B cell (primary cell): Measurements from ENCODE around the gene RTTN. TPM values are rescaled to one million over a fixed set of nuclear protein-coding genes. Genes with fewer than 3 reads are reported as not detected.

ENCODE experiments used
- ATAC-seq: fragments of 200-7000 bp; cut with Tn5 transposase; one replicate; pipeline ENCODE4 v1.10.0; 2021; ENCODE audit warnings: low read depth, mild to moderate bottlenecking, moderate number of reproducible peaks, moderate library complexity
- CTCF ChIA-PET: fragments of 350-600 bp; sonication (Branson Sonifier 250); formaldehyde crosslinking; loops from one replicate; lab custom pipeline; 2021; ENCODE audit warnings: antibody characterized with exemption, inconsistent platforms; lab: Charles Lee
- POLR2A ChIA-PET: fragments of 350-600 bp; sonication (Branson Sonifier 250); formaldehyde crosslinking; loops from one replicate; lab custom pipeline; 2021; ENCODE audit warnings: antibody characterized with exemption; lab: Charles Lee
- DNase-seq: peaks from one replicate; pipeline ENCODE4 v3.0.0; 2013
- H2AFZ ChIP-seq: 2 replicates; pipeline ENCODE4 v1.6.1; 2012; ENCODE audit warnings: mild to moderate bottlenecking, low read depth, low read length; ENCODE audit not compliant: insufficient read depth, poor library complexity, severe bottlenecking
- H3K27ac ChIP-seq, 2 donors: 1 replicate in 1 of 2; 2 replicates in 1 of 2; pipeline ENCODE4 v1.5.1; 2012 to 2013; ENCODE audit warnings: low read length in 2 of 2, mild to moderate bottlenecking in 2 of 2, moderate library complexity in 1 of 2
- H3K27me3 ChIP-seq, 4 experiments: fragments of 200-600 bp in 1 of 4; sonication (generic) in 1 of 4; replicated peaks in 1 of 4; 1 replicate in 2 of 4; 2 replicates in 2 of 4; pipeline versions ENCODE4 v1.6.1 to v1.7.0; 2013 to 2016; ENCODE audit warnings: low read length in 3 of 4, mild to moderate bottlenecking in 2 of 4, mixed read lengths in 1 of 4, moderate library complexity in 1 of 4; ENCODE audit not compliant: insufficient read depth in 4 of 4, control insufficient read depth in 3 of 4; ENCODE audit errors: control extremely low read depth in 1 of 4
- H3K36me3 ChIP-seq, 2 experiments: replicated peaks in 1 of 2; 1 replicate in 1 of 2; 2 replicates in 1 of 2; pipeline versions ENCODE4 v1.6.1 to v1.7.1; 2013; ENCODE audit warnings: low read length in 1 of 2; ENCODE audit not compliant: insufficient read depth in 2 of 2, control insufficient read depth in 1 of 2; ENCODE audit errors: control extremely low read depth in 1 of 2, extremely low read depth in 1 of 2
- H3K4me1 ChIP-seq, 2 donors: fragments of 200-600 bp in 1 of 2; sonication (generic) in 1 of 2; 1 replicate in 1 of 2; 2 replicates in 1 of 2; pipeline versions ENCODE4 v1.5.1 to v1.6.1; 2013 to 2017; ENCODE audit warnings: low read length in 2 of 2; ENCODE audit not compliant: control insufficient read depth in 2 of 2, insufficient read depth in 2 of 2
- H3K4me2 ChIP-seq: replicated peaks from 2 replicates; pipeline ENCODE3; 2012; ENCODE audit warnings: mild to moderate bottlenecking, low read depth, low read length; ENCODE audit not compliant: poor library complexity, severe bottlenecking
- H3K4me3 ChIP-seq, 5 experiments: fragments of 200-600 bp in 1 of 5; sonication (generic) in 1 of 5; 1 replicate in 3 of 5; 2 replicates in 2 of 5; pipeline versions ENCODE4 v1.5.1 to v1.7.0; 2011 to 2016; ENCODE audit warnings: low read length in 4 of 5, mild to moderate bottlenecking in 4 of 5, low read depth in 2 of 5, control low read depth in 1 of 5, moderate library complexity in 1 of 5; ENCODE audit not compliant: insufficient read depth in 1 of 5; ENCODE audit errors: control extremely low read depth in 1 of 5, extremely low read depth in 1 of 5
- H3K79me2 ChIP-seq: fragments of 200-600 bp; sonication (generic); one replicate; pipeline ENCODE4 v1.6.0; 2016; ENCODE audit warnings: low read length; ENCODE audit not compliant: control insufficient read depth, insufficient read depth
- H3K9ac ChIP-seq: fragments of 200-600 bp; sonication (generic); 2 replicates; pipeline ENCODE4 v1.6.1; 2017; ENCODE audit warnings: mild to moderate bottlenecking, low read length, moderate library complexity
- H3K9me3 ChIP-seq, 3 donors: one replicate each; pipeline versions ENCODE4 v1.6.1 to v1.7.1; 2013; ENCODE audit warnings: low read length in 2 of 3; ENCODE audit not compliant: control insufficient read depth in 2 of 3, insufficient read depth in 1 of 3; ENCODE audit errors: control extremely low read depth in 1 of 3
- H4K20me1 ChIP-seq: 2 replicates; pipeline ENCODE4 v1.6.0; 2012; ENCODE audit warnings: mild to moderate bottlenecking, low read length; ENCODE audit not compliant: insufficient read depth, control insufficient read depth, poor library complexity, severe bottlenecking
- H3K27ac Mint-ChIP-seq: one replicate; pipeline ENCODE4 v1.8.0; 2021; ENCODE audit warnings: mixed read lengths
- H3K27me3 Mint-ChIP-seq: one replicate; pipeline ENCODE4 v1.8.0; 2021; ENCODE audit warnings: mixed read lengths
- H3K4me1 Mint-ChIP-seq: one replicate; pipeline ENCODE4 v1.8.0; 2021; ENCODE audit warnings: mixed read lengths
- H3K4me3 Mint-ChIP-seq: one replicate; pipeline ENCODE4 v1.8.0; 2021; ENCODE audit warnings: mixed read lengths
- H3K9me3 Mint-ChIP-seq: one replicate; pipeline ENCODE4 v1.8.0; 2022; ENCODE audit warnings: mixed read lengths; ENCODE audit not compliant: insufficient read depth
- EZH2 ChIP-seq: IDR thresholded peaks from 2 replicates; pipeline ENCODE4 v1.6.1; 2012; ENCODE audit warnings: borderline replicate concordance, low read depth, mild to moderate bottlenecking, moderate library complexity, low read length; ENCODE audit not compliant: insufficient read depth, poor library complexity, severe bottlenecking
- WGBS: methylation state at CpG from one replicate; pipeline ENCODE4 v1.1.5; 2013; ENCODE audit warnings: missing lambda C conversion rate; ENCODE audit not compliant: insufficient coverage; 5-methylcytosine and 5-hydroxymethylcytosine counted together
- intact Hi-C: fragments of 100-400 bp; cut with micrococcal nuclease; formaldehyde crosslinking; loops from one replicate; pipeline ENCODE4 v1.10.0; 2022
- polyA plus RNA-seq: library from polyadenylated mRNA; depleted of rRNA; stranded (reverse); fragments of >200 nt; gene quantifications from 2 replicates; pipeline ENCODE4 v1.2.3, GENCODE V29; 2012
- total RNA-seq, 2 donors: library from RNA; stranded (reverse); fragments of 120-200 nt in 1 of 2; gene quantifications; 1 replicate in 1 of 2; 2 replicates in 1 of 2; pipeline versions ENCODE4 v1.2.3 to v1.2.4, GENCODE V29; 2013 to 2022
- TF ChIP-seq, protein P1 (sequence below): fragments of 200-600 bp; IDR thresholded peaks from one replicate; pipeline ENCODE4 v1.8.0; 2022; ENCODE audit warnings: antibody characterized with exemption, mild to moderate bottlenecking

RTTN gene
- total and polyA plus RNA-seq, 2 donors (not counting 1 experiment from before 2014, with no cell fraction given) = 10.0 to 41.2 TPM

DNA sequence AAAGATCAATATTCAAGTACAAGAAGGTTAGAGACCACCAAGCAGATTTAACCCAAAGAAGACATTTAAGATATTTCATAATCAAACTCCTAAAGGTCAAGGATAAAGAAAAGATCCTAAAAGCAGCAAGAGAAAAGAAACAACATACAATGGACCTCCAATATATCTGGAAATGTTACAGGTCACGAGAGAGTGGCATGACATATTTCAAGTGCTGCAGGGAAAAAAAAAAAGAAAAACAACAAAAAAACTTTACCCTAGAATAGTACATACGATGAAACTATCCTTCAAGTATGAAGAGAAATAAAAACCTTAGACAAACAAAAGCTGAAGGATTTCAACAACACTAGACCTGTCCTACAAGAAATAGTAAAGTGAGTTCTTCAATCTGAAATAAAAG lies 166.3 kb downstream of the RTTN start:
- Mint-ChIP-seq H3K27ac (no peak overlapping the region), H3K27me3 (no peaks in the 10 kb centered on the region), H3K4me3 (no peak overlapping the region), H3K9me3 (peaks cover 3% of the 10 kb centered on the region), H3K4me1 (peaks cover 14% of the 10 kb centered on the region)
- ChIA-PET CTCF (interaction anchor here (0.6 kb wide), 1 partner anchor 198 kb away, joined by 3 read pairs; no protein-coding TSS in a partner anchor), POLR2A (no interaction called here)
- no peak overlapping the region for H3K4me2 ChIP-seq
- TF ChIP-seq, protein P1, sequence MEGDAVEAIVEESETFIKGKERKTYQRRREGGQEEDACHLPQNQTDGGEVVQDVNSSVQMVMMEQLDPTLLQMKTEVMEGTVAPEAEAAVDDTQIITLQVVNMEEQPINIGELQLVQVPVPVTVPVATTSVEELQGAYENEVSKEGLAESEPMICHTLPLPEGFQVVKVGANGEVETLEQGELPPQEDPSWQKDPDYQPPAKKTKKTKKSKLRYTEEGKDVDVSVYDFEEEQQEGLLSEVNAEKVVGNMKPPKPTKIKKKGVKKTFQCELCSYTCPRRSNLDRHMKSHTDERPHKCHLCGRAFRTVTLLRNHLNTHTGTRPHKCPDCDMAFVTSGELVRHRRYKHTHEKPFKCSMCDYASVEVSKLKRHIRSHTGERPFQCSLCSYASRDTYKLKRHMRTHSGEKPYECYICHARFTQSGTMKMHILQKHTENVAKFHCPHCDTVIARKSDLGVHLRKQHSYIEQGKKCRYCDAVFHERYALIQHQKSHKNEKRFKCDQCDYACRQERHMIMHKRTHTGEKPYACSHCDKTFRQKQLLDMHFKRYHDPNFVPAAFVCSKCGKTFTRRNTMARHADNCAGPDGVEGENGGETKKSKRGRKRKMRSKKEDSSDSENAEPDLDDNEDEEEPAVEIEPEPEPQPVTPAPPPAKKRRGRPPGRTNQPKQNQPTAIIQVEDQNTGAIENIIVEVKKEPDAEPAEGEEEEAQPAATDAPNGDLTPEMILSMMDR = no peak
- no peak for TF ChIP-seq EZH2
- intact Hi-C loops = no loop called here
- H3K4me1 ChIP-seq = peaks cover 5 to 11% of the 10 kb centered on the region in 2 donors
- H2AFZ ChIP-seq = no peak overlapping the region
- H3K27ac ChIP-seq = no peak overlapping the region
- no peaks in the 10 kb centered on the region for H4K20me1 ChIP-seq
- H3K9ac ChIP-seq = no peak overlapping the region
- H3K9me3 ChIP-seq = no peaks in the 10 kb centered on the region
- DNase-seq (no peak), ATAC-seq (no peak)
- H3K4me3 ChIP-seq = no peak overlapping the region
- no peaks in the 10 kb centered on the region for H3K79me2 ChIP-seq
- no peaks in the 10 kb centered on the region for H3K27me3 ChIP-seq
- WGBS = no CpG with 5 or more reads among the region's 2 CpGs
- peaks cover 0 to 2% of the 10 kb centered on the region in 2 experiments for H3K36me3 ChIP-seq

DNA sequence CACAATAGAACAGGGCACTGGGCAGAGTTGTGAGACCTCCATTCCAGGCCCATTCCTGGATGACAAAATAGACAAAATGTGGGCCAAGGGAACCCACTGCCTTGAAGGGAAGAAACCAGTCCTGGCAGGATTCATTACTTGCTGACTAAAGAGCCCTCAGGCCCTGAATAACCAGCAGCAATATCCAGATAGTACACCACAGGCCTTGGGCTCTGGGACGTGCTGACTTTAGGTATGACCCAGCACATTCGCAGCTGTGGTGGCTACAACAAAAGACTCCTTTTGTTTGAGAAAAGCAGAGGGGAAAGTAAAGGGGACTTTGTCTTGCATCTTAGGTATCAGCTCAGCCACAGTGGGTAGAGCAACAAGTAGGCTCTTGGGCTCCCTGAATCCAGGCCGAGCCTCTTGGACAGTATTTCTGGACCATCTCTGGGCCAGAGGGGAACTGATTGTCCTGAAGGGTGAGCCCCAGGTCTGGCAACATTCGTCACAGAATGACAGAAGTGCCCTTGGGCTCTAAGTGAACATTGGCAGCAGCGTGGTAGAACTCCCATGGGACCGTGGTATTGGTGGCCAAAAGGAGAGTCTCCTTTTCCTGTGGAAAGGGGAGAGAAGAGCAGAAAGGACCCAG lies 167.9 kb downstream of the RTTN start:
- H3K27ac ChIP-seq = no peak overlapping the region
- no peak overlapping the region for H3K9ac ChIP-seq
- TF ChIP-seq EZH2 = no peak
- TF ChIP-seq, protein P1 = no peak
- H3K4me1 ChIP-seq = peaks cover 5 to 11% of the 10 kb centered on the region in 2 donors
- intact Hi-C loops = no loop called here
- DNase-seq (no peak), ATAC-seq (no peak)
- H3K9me3 ChIP-seq = no peaks in the 10 kb centered on the region
- ChIA-PET POLR2A (no interaction called here), CTCF (no interaction called here)
- no peak overlapping the region for H2AFZ ChIP-seq
- no peaks in the 10 kb centered on the region for H3K27me3 ChIP-seq
- no peak overlapping the region for H3K27ac Mint-ChIP-seq
- peaks cover 14% of the 10 kb centered on the region for H3K4me1 Mint-ChIP-seq
- no peaks in the 10 kb centered on the region for H4K20me1 ChIP-seq
- H3K4me3 Mint-ChIP-seq = no peak overlapping the region
- H3K4me3 ChIP-seq = no peak overlapping the region
- no peaks in the 10 kb centered on the region for H3K79me2 ChIP-seq
- H3K9me3 Mint-ChIP-seq = peaks cover 3% of the 10 kb centered on the region
- no peaks in the 10 kb centered on the region for H3K27me3 Mint-ChIP-seq
- H3K4me2 ChIP-seq = no peak overlapping the region
- H3K36me3 ChIP-seq = peaks cover 0 to 4% of the 10 kb centered on the region in 2 experiments
- WGBS = 69% methylated on average over 6 of the region's 6 CpGs
